Pancreas (tissue), 10 donors: Measurements from ENCODE around the gene ABCG2. TPM values are rescaled to one million over a fixed set of nuclear protein-coding genes. Genes with fewer than 3 reads are reported as not detected.
"Not testable (repeated sequence)": the region's sequence is repeated elsewhere in the genome, so short reads cannot be mapped to it uniquely, and the experiment has no call there.

Experiments
- ATAC-seq, 4 donors: fragments of 200-7000 bp; cut with Tn5 transposase; one replicate each; pipeline versions ENCODE4 v1.8.0 to v1.9.1; 2020; ENCODE audit warnings: mild to moderate bottlenecking in 4 of 4, moderate library complexity in 4 of 4
- DNase-seq, 6 donors: peaks; one replicate each; pipeline ENCODE4 v3.0.0-alpha.2; 2020
- FAIRE-seq: peaks from 2 replicates; lab custom pipeline; 2012; peaks lifted over from hg19 to GRCh38; lab: Jason Lieb, UNC
- H3K27ac ChIP-seq, 4 donors: fragments of 200-600 bp; sonication (generic); 1 replicate in 3 of 4; 2 replicates in 1 of 4; pipeline versions ENCODE4 v1.5.0 to v1.8.0; 2020
- H3K27me3 ChIP-seq, 4 donors: fragments of 200-600 bp; one replicate each; pipeline ENCODE4 v1.8.0; 2021
- H3K36me3 ChIP-seq, 3 donors: fragments of 200-600 bp; sonication (generic) in 1 of 3; one replicate each; pipeline versions ENCODE4 v1.5.0 to v1.8.0; 2020 to 2021
- H3K4me1 ChIP-seq, 3 donors: fragments of 200-600 bp; one replicate each; pipeline ENCODE4 v1.8.0; 2021
- H3K4me3 ChIP-seq, 4 donors: fragments of 200-600 bp; sonication (generic) in 2 of 4; one replicate each; pipeline versions ENCODE4 v1.5.0 to v1.8.0; 2020 to 2021
- H3K9me3 ChIP-seq, 4 donors: fragments of 200-600 bp; one replicate each; pipeline ENCODE4 v1.8.0; 2021
- WGBS, 2 donors: extraction: QIAGEN DNeasy Blood & Tissue Kit; methylation state at CpG; one replicate each; pipeline ENCODE4 v1.1.7; 2013; 5-methylcytosine and 5-hydroxymethylcytosine counted together
- intact Hi-C, 3 donors: fragments of 100-400 bp; cut with DNase I; formaldehyde crosslinking; loops; one replicate each; pipeline versions ENCODE4 v1.11.1 to v1.14.2; 2022
- polyA plus RNA-seq, 2 donors: library from polyadenylated mRNA; stranded (reverse); fragments of 200-250 nt; gene quantifications; one replicate each; pipeline ENCODE4 v1.2.3, GENCODE V29; 2013
- total RNA-seq, 6 donors: library from RNA; stranded (reverse); fragmentation: NEBNext Ultra II Directional in 4 of 6; extraction: Animal tissue kit (Norgen Biotek cat#: 25700) in 4 of 6; gene quantifications; one replicate each; pipeline versions ENCODE4 v1.2.1 to v1.2.4, GENCODE V29; 2021 to 2023
- TF ChIP-seq, protein P1 (sequence below), 4 donors: fragments of 200-600 bp; sonication (generic) in 3 of 4; IDR thresholded peaks; one replicate each; pipeline versions ENCODE4 v1.5.0 to v1.8.0; 2021; ENCODE audit warnings: antibody characterized with exemption in 4 of 4
- donor health status: healthy with polysubstance abuse.
- donor health status: DM: no; HTN: no; CAD: no; lungs with moderate emphysema.
- donor health status: DM: no; HTN: no; CAD: no.
- donor health status: control.
- donor health status: control.
- donor health status: Bipolar disorder and iron deficiency.
- donor health status: DM: yes; HTN: yes; CAD: no.
- donor health status: DM: no; HTN: no; CAD: no.
- donor health status: DM: no; HTN: no; CAD: no.
- donor health status: DM: yes; HTN: yes; CAD: no.

The ABCG2 gene
- total and polyA plus RNA-seq, 8 donors = 0.23 to 0.97 (median 0.45) TPM

DNA sequence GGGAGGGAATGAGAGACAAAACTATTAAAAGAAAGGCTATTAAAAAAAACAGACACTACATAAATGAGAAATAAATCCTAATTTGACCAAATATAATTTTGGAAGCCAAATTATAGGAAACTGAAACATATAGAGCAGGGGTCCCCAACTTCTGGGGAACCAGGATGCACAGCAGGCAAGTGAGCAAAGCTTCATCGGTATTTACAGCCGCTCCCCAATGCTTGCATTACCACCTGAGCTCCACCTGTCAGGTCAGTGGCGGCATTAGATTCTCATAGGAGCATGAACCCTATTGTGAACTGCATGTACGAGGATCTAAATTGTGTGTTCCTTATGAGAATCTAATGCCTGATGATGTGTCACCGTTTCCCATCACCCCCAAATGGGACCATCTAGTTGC lies 28.4 kb downstream of the ABCG2 start:
- intact Hi-C loops = no loop called here
- TF ChIP-seq, protein P1, sequence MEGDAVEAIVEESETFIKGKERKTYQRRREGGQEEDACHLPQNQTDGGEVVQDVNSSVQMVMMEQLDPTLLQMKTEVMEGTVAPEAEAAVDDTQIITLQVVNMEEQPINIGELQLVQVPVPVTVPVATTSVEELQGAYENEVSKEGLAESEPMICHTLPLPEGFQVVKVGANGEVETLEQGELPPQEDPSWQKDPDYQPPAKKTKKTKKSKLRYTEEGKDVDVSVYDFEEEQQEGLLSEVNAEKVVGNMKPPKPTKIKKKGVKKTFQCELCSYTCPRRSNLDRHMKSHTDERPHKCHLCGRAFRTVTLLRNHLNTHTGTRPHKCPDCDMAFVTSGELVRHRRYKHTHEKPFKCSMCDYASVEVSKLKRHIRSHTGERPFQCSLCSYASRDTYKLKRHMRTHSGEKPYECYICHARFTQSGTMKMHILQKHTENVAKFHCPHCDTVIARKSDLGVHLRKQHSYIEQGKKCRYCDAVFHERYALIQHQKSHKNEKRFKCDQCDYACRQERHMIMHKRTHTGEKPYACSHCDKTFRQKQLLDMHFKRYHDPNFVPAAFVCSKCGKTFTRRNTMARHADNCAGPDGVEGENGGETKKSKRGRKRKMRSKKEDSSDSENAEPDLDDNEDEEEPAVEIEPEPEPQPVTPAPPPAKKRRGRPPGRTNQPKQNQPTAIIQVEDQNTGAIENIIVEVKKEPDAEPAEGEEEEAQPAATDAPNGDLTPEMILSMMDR (IDR thresholded peaks at IDR 0.05) = no peak

DNA sequence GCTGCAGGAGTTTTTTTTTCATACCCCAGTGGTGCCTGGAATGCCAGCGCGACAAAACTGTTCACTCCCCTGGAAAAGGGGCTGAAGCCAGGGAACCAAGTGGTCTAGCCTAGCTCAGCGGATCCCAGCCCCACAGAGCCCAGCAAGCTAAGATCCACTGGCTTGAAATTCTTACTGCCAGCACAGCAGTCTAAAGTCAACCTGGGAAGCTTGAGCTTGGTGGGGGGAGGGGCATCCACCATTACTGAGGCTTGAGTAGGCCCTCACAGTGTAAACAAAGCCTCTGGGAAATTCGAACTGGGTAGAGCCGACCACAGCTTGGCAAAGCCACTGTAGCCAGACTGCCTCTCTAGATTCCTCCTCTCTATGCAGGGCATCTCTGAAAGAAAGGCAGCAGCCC lies 36.2 kb downstream of the ABCG2 start:
- H3K4me3 ChIP-seq, H3K9me3 ChIP-seq, H3K4me1 ChIP-seq, H3K27me3 ChIP-seq, H3K27ac ChIP-seq, H3K36me3 ChIP-seq, DNase-seq, ATAC-seq, intact Hi-C loops, FAIRE-seq: not testable (repeated sequence)
- 75 to 76% methylated on average over 5 of the region's 5 CpGs for WGBS, 2 donors

More for the DNA sequence above, 28.4 kb downstream of the ABCG2 start:
- no peak for ATAC-seq
- no peak overlapping the region for H3K27ac ChIP-seq
- H3K36me3 ChIP-seq = no peaks in the 10 kb centered on the region
- FAIRE-seq = no peak
- DNase-seq = no peak
- H3K4me3 ChIP-seq = no peak overlapping the region
- 85 to 93% methylated on average over 5 of the region's 5 CpGs for WGBS, 2 donors
- no peaks in the 10 kb centered on the region for H3K4me1 ChIP-seq
- H3K9me3 ChIP-seq = no peaks in the 10 kb centered on the region
- no peaks in the 10 kb centered on the region for H3K27me3 ChIP-seq

DNA sequence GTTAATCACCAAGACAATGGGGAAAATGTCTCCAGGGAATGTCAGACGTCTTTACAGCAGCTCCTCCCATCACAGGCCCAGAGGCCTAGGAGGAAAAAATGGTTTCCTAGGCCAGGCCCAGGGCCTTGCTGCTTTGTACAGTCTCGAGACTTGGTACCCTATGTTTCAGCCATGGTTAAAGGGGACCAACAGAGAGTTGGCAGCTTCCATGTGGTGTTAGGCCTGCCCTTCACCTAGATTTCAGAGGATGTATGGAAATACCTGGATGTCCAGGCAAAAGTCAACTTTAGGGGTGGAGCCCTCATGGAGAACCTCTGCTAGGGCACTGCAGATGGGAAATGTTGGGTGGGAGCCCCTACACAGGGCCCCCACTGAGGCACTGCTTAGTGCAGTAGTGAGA lies 38.5 kb downstream of the ABCG2 start:
- intact Hi-C loops = no loop called here
- H3K27me3 ChIP-seq = no peaks in the 10 kb centered on the region
- no peak for DNase-seq
- ATAC-seq = no peak
- no peaks in the 10 kb centered on the region for H3K36me3 ChIP-seq
- no peak overlapping the region for H3K27ac ChIP-seq
- WGBS, 2 donors = 73 to 85% methylated on average over 2 of the region's 2 CpGs
- H3K9me3 ChIP-seq = no peaks in the 10 kb centered on the region
- no peak overlapping the region for H3K4me3 ChIP-seq
- no peak for FAIRE-seq
- TF ChIP-seq, protein P1 (IDR thresholded peaks at IDR 0.05) = no peak
- no peaks in the 10 kb centered on the region for H3K4me1 ChIP-seq

- Histone ChIP-seq H3K9me3 (no peaks in the 10 kb centered on the region), H3K27ac (no peak overlapping the region), H3K4me3 (no peak overlapping the region), H3K36me3 (no peaks in the 10 kb centered on the region), H3K27me3 (no peaks in the 10 kb centered on the region), H3K4me1 (no peaks in the 10 kb centered on the region)
- TF ChIP-seq, protein P1 (IDR thresholded peaks at IDR 0.05) = no peak
- 49 to 67% methylated on average over 5 of the region's 5 CpGs for WGBS, 2 donors
- intact Hi-C loops = no loop called here
- FAIRE-seq (no peak), ATAC-seq (peak in 1 of 4 donors; percentile 53), DNase-seq (no peak)
Observed at GRCh38 chr4:88115587-88115986, 42.9 kb downstream of the ABCG2 start.

GRCh38 chr4:88112856-88113255 lies 45.6 kb downstream of the ABCG2 start:
- FAIRE-seq (no peak), ATAC-seq (no peak), DNase-seq (no peak)
- intact Hi-C loops = no loop called here
- no peaks in the 10 kb centered on the region for H3K36me3 ChIP-seq
- 95 to 98% methylated on average over 5 of the region's 5 CpGs for WGBS, 2 donors
- H3K27me3 ChIP-seq = no peaks in the 10 kb centered on the region
- TF ChIP-seq, protein P1 (IDR thresholded peaks at IDR 0.05) = no peak
- no peak overlapping the region for H3K4me3 ChIP-seq
- H3K9me3 ChIP-seq = no peaks in the 10 kb centered on the region
- peaks cover 0 to 9% (median 4%) of the 10 kb centered on the region in 3 donors for H3K4me1 ChIP-seq
- no peak overlapping the region for H3K27ac ChIP-seq
